ENCODE results near the gene DERL2.

DERL2 gene

DNA sequence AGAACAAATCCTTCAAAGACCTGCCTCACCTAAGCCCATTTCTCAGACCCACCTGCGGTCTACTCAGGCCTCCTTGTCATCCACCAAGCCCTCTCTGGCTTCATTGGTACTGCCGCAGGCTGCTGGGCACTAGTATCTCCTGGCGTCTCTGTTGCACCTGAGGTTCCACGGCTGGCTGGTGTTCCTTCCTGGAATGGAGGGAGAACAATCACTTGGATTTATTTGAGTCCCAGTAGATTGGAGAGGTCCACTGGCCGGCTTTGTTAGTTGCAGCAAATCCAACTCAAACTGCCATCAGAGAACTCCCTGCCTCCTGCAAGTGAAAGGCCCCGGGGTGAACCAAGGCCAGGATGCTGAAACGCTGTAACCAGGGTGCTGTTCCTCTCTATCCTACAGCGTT lies 15.7 kb upstream of the DERL2 start:
- FAIRE-seq (no peak), DNase-seq (ENCODE audit: low spot score) (no peak)

- DNase-seq (ENCODE audit: low spot score) (peak; percentile 76), FAIRE-seq (no peak)
Observed at GRCh38 chr17:5500589-5501391, 14.8 kb upstream of the DERL2 start.

DNA sequence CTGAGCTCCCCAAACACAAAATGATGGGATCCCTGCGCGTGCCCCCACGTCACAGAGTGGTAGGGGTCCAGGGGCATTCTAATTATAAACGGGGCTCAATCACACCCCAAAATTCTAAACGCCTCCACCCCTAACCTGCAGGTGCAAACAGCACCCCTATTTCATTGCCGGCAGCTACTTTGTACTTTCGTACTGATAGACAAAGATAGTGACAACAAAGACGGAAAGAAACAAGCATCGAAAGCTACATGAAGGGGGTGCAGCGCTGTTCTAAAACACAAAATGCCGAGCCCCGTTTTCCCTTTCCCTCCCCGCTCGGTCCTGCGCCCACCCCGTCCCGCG lies 14.2 kb upstream of the DERL2 start:
- no peak for DNase-seq (ENCODE audit: low spot score)
- no peak for FAIRE-seq

GRCh38 chr17:5499476-5500231 lies 13.7 kb upstream of the DERL2 start:
- DNase-seq (ENCODE audit: low spot score) (no peak), FAIRE-seq (no peak)

DNA sequence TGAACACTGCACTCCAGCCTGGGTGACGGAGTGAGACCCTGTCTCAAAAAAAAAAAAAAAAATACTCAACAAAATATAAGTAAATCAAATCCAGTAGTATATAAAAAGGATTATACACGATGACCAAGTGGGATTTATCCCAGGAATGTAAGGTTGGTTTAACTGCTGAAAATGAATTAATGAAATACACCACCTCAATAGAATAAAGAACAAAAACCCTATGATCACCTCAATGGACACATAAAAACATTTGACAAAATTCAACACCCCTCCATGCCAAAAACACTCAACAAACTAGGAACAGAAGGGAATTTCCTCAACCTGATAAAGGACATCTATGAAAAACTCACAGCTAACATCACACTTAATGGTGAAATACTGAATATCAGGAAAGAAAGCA lies 7.0 kb upstream of the DERL2 start:
- DNase-seq (ENCODE audit: low spot score) (no peak), FAIRE-seq (no peak)

DNA sequence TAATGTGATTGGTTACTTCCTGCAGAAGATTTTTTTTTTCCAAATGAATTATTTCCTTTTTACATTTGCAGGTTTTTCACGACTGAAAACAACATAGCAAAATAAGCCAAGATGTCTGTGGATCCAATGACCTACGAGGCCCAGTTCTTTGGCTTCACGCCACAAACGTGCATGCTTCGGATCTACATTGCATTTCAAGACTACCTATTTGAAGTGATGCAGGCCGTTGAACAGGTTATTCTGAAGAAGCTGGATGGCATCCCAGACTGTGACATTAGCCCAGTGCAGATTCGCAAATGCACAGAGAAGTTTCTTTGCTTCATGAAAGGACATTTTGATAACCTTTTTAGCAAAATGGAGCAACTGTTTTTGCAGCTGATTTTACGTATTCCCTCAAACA lies 2.8 kb upstream of the DERL2 start:
- DNase-seq (ENCODE audit: low spot score) (no peak), FAIRE-seq (no peak)

DNA sequence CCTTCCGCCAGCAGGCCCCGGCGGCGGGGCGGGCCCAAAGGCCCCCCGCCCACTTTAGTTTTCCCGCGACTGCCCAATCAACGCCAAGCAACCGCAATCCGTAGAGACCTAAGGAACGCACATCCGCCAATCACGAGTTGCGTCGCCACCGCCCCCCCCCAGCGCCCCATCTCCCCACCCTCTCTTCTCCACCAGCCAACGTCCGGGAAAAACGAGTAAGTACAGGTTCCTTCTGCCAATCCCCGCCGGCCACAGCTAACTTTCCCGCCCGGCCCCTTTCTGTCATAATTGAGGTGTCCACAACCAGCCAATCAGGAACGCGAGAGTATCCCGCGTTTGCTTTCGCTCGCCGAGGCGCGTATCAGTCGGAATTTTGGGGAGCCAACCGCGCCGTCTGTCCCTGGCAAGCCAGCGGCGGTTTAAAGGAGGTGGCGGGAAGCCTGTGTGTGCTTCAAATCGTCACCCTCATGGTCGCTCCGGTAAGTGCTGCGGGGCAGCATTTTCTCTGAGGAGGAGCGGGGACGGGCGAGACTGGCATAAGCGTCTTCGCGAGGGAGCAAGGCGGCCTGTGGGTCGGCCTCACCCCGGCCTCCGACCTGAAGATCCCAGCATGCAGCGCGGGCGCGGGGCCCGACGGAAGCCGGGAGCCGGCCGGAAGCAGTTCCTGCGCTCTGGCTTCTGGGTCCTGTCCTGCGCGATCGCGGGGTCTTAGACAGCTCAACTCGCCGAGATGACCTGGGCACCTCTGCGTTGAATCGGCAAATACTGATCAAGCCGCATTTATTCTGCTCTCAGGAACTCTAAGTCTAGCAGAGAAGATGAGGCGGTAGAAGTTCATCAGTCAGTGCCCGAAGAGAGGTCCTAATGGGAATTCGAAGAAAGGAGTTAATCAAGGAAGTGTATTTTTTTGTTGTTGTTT lies 487 bp upstream of the DERL2 start, which contains the start of gene MIS12:
TSS of gene MIS12 (plus strand) at position 361 of the 919 bp plus-strand sequence. CDS start 2,297 bp downstream, outside the sequence.
- peak; percentile 94 for DNase-seq (ENCODE audit: low spot score)
- FAIRE-seq = no peak

DNA sequence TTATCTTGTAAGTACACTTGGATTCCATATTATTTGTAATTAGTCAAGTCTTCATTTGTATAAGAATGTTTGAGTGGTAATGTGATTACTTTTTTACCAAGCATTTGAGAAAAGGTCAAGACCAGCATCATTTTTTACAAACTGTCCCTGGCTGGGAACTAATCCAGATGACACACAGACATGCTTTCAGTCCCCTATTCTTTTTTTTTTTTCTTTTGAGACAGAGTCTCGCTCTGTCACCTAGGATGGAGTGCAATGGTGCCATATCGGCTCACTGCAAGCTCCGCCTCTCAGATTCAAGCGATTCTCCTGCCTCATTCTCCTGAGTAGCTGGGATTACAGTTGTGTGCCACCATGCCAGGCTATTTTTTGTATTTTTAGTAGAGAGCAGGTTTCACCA lies 4.5 kb downstream of the DERL2 start:
- DNase-seq (ENCODE audit: low spot score) (no peak), FAIRE-seq (no peak)

GRCh38 chr17:5480962-5481361 lies 5.0 kb downstream of the DERL2 start:
- FAIRE-seq (no peak), DNase-seq (ENCODE audit: low spot score) (no peak)

GRCh38 chr17:5478992-5479391 lies 7.0 kb downstream of the DERL2 start:
- DNase-seq (ENCODE audit: low spot score) (no peak), FAIRE-seq (no peak)

DNA sequence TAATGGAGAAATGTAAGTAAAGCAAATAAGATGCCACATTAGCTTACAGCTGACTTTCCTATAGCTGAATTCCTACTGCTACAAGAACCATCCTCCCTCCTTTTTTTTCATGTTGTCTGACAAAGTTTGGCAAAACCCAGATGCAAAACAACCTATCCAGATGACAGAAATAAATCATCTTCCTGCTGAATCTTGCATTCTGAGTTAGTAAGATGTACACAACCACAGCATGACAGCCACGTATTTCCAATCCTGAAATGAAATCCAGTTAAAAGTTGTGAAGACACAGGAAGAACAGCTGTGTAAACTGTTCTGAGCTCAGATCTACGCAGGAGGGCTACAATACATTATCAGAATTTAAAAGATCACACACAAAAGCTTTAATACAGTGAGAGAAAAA lies 12.1 kb downstream of the DERL2 start:
- DNase-seq (ENCODE audit: low spot score) = no peak
- FAIRE-seq = no peak

GRCh38 chr17:5472511-5472910 lies 13.5 kb downstream of the DERL2 start:
- DNase-seq (ENCODE audit: low spot score) = no peak
- FAIRE-seq = no peak

- DNase-seq (ENCODE audit: low spot score) (peak; percentile 2), FAIRE-seq (no peak)
Observed at GRCh38 chr17:5468075-5468473, 17.9 kb downstream of the DERL2 start.

DNA sequence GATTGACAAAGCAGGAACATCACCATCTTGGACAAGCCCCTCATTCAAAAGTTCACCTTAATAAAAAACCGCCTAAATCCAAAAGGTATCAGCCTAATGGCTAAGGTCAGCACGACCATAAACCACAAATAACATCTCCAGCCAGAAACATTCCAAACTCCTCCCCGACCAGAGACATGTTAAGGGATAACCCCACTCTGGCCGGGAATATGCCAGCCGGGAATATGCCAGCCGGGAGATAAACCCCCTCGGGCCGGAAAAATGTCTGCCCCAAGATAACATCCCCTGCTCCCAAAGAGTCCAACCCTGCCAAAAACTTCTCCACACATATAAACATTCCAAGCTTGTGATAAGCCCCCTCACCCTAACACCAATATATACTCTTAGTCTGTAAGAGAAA lies 18.6 kb downstream of the DERL2 start:
- FAIRE-seq = no peak
- no peak for DNase-seq (ENCODE audit: low spot score)

DNA sequence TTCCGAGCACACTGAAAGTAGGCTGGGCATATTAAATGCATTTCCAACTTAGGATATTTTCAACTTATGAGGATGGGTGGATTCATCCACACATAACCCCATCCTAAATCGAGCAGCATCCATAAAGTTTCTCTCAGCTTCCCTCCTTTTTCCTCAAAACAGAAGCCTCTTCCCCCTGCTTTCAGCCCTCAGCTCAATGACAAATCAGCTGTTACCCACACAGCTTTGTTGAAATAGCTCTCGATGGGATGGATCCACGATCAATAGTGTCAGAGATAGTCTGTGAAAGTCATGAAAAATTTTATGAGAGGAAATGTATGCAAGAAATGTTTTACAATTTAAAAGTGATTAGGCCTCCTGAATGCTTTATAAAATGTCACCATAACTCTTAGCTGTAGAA lies 19.7 kb downstream of the DERL2 start:
- no peak for FAIRE-seq
- no peak for DNase-seq (ENCODE audit: low spot score)

- no peak for DNase-seq (ENCODE audit: low spot score)
- no peak for FAIRE-seq
Observed at GRCh38 chr17:5464717-5465507, 21.1 kb downstream of the DERL2 start.

DNA sequence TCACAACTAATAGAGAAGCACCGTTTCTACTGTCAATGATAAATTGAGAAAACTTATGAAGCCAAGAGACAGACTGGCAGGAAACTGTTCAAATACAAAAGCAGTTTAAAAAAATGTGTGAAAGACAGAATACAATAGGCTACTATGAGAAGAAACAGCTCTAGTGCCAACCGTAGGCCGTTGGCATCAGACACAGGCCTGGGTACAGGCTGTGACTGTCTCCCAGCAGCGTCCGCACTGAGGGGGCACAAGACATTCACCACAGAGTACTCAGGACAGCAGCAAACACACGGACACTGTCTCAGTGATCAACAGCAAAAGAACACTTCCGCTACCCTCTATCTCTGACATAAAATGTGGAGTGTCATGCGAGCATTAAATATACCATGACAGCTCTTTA lies 39.2 kb downstream of the DERL2 start:
- no peak for DNase-seq (ENCODE audit: low spot score)
- no peak for FAIRE-seq

- DNase-seq (ENCODE audit: low spot score) (no peak), FAIRE-seq (no peak)
Observed at GRCh38 chr17:5444209-5444608, 41.8 kb downstream of the DERL2 start.

GRCh38 chr17:5443728-5444127 lies 42.2 kb downstream of the DERL2 start:
- no peak for DNase-seq (ENCODE audit: low spot score)
- no peak for FAIRE-seq

DNA sequence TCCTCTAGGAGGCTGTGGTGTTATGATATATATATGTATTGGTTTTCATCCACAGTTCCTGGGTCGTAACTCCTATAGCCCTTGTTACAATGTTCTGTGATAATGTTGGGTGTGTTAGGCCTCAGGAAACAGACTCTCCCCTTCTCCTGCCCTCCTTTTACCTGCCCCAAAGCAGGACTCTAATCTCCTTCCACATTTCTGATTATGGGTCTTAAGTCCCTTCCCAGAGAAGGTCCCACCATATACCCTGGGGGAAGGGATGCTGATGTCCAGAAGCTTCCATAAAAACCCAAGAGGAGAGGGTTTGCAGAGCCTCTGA lies 46.6 kb downstream of the DERL2 start:
- DNase-seq (ENCODE audit: low spot score) (no peak), FAIRE-seq (no peak)
